H1 (cell line): ENCODE data around the gene CEP192.

Experiments used
- POLR2AphosphoS5 ChIP-seq: IDR thresholded peaks from 2 replicates; pipeline ENCODE4 v1.6.1; 2011; ENCODE audit warnings: low read depth, low read length
- TF ChIP-seq, protein P1 (sequence below), 3 experiments: IDR thresholded peaks; 1 replicate in 2 of 3; 2 replicates in 1 of 3; pipeline versions ENCODE4 v1.5.1 to v1.6.1; 2011; ENCODE audit warnings: low read length in 3 of 3, mild to moderate bottlenecking in 3 of 3, inconsistent platforms in 2 of 3, low read depth in 1 of 3, moderate library complexity in 1 of 3; ENCODE audit not compliant: insufficient read depth in 1 of 3; ENCODE audit errors: control extremely low read depth in 1 of 3

DNA sequence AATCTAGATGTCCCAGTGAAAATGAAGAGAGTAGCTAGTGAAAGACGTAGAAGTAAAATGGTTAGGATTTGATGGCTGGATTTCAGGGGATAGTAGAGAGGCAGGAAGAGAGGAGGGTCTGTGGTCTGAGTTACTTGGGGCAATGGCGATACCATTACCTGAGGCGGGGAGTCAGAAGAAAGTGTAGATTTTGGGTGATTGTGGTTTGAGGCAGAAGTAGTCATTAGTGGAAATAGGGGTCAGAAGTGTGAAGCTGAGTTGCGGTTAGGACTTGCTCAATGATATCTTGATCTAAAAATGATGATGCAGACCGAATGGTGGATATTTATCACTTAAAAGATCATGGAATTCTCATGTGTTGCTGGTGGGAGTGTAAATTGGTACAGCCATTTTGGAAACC is 41.0 kb downstream of the CEP192 start:
- TF ChIP-seq, protein P1, sequence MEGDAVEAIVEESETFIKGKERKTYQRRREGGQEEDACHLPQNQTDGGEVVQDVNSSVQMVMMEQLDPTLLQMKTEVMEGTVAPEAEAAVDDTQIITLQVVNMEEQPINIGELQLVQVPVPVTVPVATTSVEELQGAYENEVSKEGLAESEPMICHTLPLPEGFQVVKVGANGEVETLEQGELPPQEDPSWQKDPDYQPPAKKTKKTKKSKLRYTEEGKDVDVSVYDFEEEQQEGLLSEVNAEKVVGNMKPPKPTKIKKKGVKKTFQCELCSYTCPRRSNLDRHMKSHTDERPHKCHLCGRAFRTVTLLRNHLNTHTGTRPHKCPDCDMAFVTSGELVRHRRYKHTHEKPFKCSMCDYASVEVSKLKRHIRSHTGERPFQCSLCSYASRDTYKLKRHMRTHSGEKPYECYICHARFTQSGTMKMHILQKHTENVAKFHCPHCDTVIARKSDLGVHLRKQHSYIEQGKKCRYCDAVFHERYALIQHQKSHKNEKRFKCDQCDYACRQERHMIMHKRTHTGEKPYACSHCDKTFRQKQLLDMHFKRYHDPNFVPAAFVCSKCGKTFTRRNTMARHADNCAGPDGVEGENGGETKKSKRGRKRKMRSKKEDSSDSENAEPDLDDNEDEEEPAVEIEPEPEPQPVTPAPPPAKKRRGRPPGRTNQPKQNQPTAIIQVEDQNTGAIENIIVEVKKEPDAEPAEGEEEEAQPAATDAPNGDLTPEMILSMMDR (IDR thresholded peaks at IDR 0.05; ENCODE audit: control extremely low read depth in 1 of 3, insufficient read depth in 1 of 3, low read depth in 1 of 3, low read length in 3 of 3), result no peak
- TF ChIP-seq POLR2AphosphoS5, result no peak
